WTC11 (cell line): Measurements from ENCODE around the gene DDO. TPM values are rescaled to one million over a fixed set of nuclear protein-coding genes. Genes with fewer than 3 reads are reported as not detected.

Experiments used
- ATAC-seq: fragments of 200-7000 bp; cut with Tn5 transposase; 2 replicates; pipeline ENCODE4 v1.10.0; 2021; ENCODE audit warnings: mild to moderate bottlenecking, moderate library complexity
- CTCF ChIA-PET: fragments of 300-600 bp; sonication (Branson Sonifier 250); formaldehyde crosslinking; loops from one replicate; lab custom pipeline; 2021; ENCODE audit warnings: antibody characterized with exemption; lab: Charles Lee
- POLR2A ChIA-PET: fragments of 350-600 bp; sonication (Branson Sonifier 250); formaldehyde crosslinking; loops from one replicate; lab custom pipeline; 2021; ENCODE audit warnings: antibody characterized with exemption; lab: Charles Lee
- DNase-seq: peaks from one replicate; pipeline ENCODE4 v3.0.0; 2021; ENCODE audit warnings: low spot score
- H3K27ac Mint-ChIP-seq: 2 replicates; pipeline ENCODE4 v1.8.0; 2021; ENCODE audit warnings: mixed read lengths
- H3K27me3 Mint-ChIP-seq: 2 replicates; pipeline ENCODE4 v1.8.0; 2021; ENCODE audit warnings: low read depth, mild to moderate bottlenecking, moderate library complexity, mixed read lengths
- H3K36me3 Mint-ChIP-seq: 2 replicates; pipeline ENCODE4 v1.8.0; 2021; ENCODE audit warnings: mixed read lengths
- H3K4me1 Mint-ChIP-seq: 2 replicates; pipeline ENCODE4 v1.8.0; 2022; ENCODE audit warnings: mixed read lengths
- H3K4me3 Mint-ChIP-seq: 2 replicates; pipeline ENCODE4 v1.8.0; 2021; ENCODE audit warnings: mild to moderate bottlenecking, moderate library complexity, mixed read lengths
- H3K9me3 Mint-ChIP-seq: 2 replicates; pipeline ENCODE4 v1.8.0; 2021; ENCODE audit warnings: mixed read lengths
- CBFB ChIP-seq: sonication (generic); formaldehyde crosslinking; IDR thresholded peaks from 2 replicates; pipeline ENCODE4 v1.8.1; 2022; ENCODE audit warnings: mild to moderate bottlenecking, low read depth, missing genetic modification reagents
- CDX4 ChIP-seq: fragments of 250-450 bp; sonication (Bioruptor Pico); IDR thresholded peaks from 2 replicates; pipeline ENCODE4 v1.9.0; 2021; ENCODE audit warnings: moderate library complexity, mild to moderate bottlenecking, inconsistent platforms, borderline replicate concordance
- ELF4 ChIP-seq: sonication (generic); formaldehyde crosslinking; IDR thresholded peaks from 2 replicates; pipeline ENCODE4 v1.8.1; 2022; ENCODE audit warnings: low read depth, mild to moderate bottlenecking, moderate library complexity, missing genetic modification reagents
- EMX1 ChIP-seq: fragments of 250-450 bp; sonication (Bioruptor Pico); IDR thresholded peaks from 2 replicates; pipeline ENCODE4 v1.8.0; 2021; ENCODE audit warnings: mild to moderate bottlenecking
- ERG ChIP-seq: fragments of 250-450 bp; sonication (Bioruptor Pico); IDR thresholded peaks from 2 replicates; pipeline ENCODE4 v1.8.0; 2021; ENCODE audit warnings: mild to moderate bottlenecking
- ETV6 ChIP-seq: sonication (generic); formaldehyde crosslinking; IDR thresholded peaks from 2 replicates; pipeline ENCODE4 v1.8.1; 2022; ENCODE audit warnings: mild to moderate bottlenecking, missing genetic modification reagents
- FOXP4 ChIP-seq: sonication (generic); formaldehyde crosslinking; IDR thresholded peaks from 2 replicates; pipeline ENCODE4 v1.8.0; 2022; ENCODE audit warnings: mild to moderate bottlenecking, missing genetic modification reagents
- GRHL2 ChIP-seq: fragments of 250-450 bp; sonication (Bioruptor Pico); IDR thresholded peaks from 2 replicates; pipeline ENCODE4 v1.8.0; 2022; ENCODE audit warnings: mild to moderate bottlenecking, moderate library complexity; ENCODE audit not compliant: insufficient replicate concordance, severe bottlenecking
- NFATC4 ChIP-seq: fragments of 250-450 bp; sonication (Bioruptor Pico); IDR thresholded peaks from 2 replicates; pipeline ENCODE4 v1.9.0; 2021; ENCODE audit warnings: mild to moderate bottlenecking
- NR1H2 ChIP-seq: sonication (generic); formaldehyde crosslinking; IDR thresholded peaks from 2 replicates; pipeline ENCODE4 v1.9.0; 2021; ENCODE audit warnings: mild to moderate bottlenecking, moderate library complexity, missing genetic modification reagents
- PRDM15 ChIP-seq: sonication (generic); formaldehyde crosslinking; IDR thresholded peaks from 2 replicates; pipeline ENCODE4 v1.8.0; 2022; ENCODE audit warnings: missing genetic modification reagents
- PRRX2 ChIP-seq: fragments of 250-450 bp; sonication (Bioruptor Pico); IDR thresholded peaks from 2 replicates; pipeline ENCODE4 v1.8.0; 2021; ENCODE audit warnings: mild to moderate bottlenecking
- RORB ChIP-seq: fragments of 250-450 bp; sonication (Bioruptor Pico); IDR thresholded peaks from 2 replicates; pipeline ENCODE4 v1.9.0; 2021; ENCODE audit warnings: mild to moderate bottlenecking
- SMAD3 ChIP-seq: sonication (generic); formaldehyde crosslinking; IDR thresholded peaks from 2 replicates; pipeline ENCODE4 v1.8.0; 2022; ENCODE audit warnings: missing genetic modification reagents, mild to moderate bottlenecking, borderline replicate concordance
- STAT6 ChIP-seq: sonication (generic); formaldehyde crosslinking; conservative IDR thresholded peaks from 2 replicates; pipeline ENCODE4 v1.8.1; 2023; ENCODE audit warnings: mild to moderate bottlenecking, low read depth, missing genetic modification reagents, moderate library complexity
- TEAD4 ChIP-seq: sonication (generic); formaldehyde crosslinking; IDR thresholded peaks from 2 replicates; pipeline ENCODE4 v1.8.0; 2022; ENCODE audit warnings: mild to moderate bottlenecking, missing genetic modification reagents
- ZNF232 ChIP-seq: sonication (generic); formaldehyde crosslinking; IDR thresholded peaks from 2 replicates; pipeline ENCODE4 v1.8.0; 2022; ENCODE audit warnings: mild to moderate bottlenecking, missing genetic modification reagents
- ZNF281 ChIP-seq: sonication (generic); formaldehyde crosslinking; IDR thresholded peaks from 2 replicates; pipeline ENCODE4 v1.8.0; 2023; ENCODE audit warnings: mild to moderate bottlenecking, missing genetic modification reagents
- ZNF317 ChIP-seq: sonication (generic); formaldehyde crosslinking; IDR thresholded peaks from 2 replicates; pipeline ENCODE4 v1.8.1; 2023; ENCODE audit warnings: low read depth, mild to moderate bottlenecking, moderate library complexity, missing genetic modification reagents, borderline replicate concordance
- ZNF512 ChIP-seq: sonication (generic); formaldehyde crosslinking; IDR thresholded peaks from 2 replicates; pipeline ENCODE4 v1.8.1; 2022; ENCODE audit warnings: missing genetic modification reagents, borderline replicate concordance
- total RNA-seq: library from RNA; stranded (reverse); gene quantifications from 3 replicates; pipeline ENCODE4 v1.2.3, GENCODE V29; 2021

The DDO gene
- total RNA-seq, 1 experiment from 2014 or later, result not detected

- TF ChIP-seq NR1H2 (CRISPR knock-in tag) (no peak), PRDM15 (no peak), ERG (CRISPR knock-in tag) (no peak), STAT6 (CRISPR knock-in tag) (no peak), ZNF281 (CRISPR knock-in tag) (no peak), CDX4 (CRISPR knock-in tag) (no peak), ZNF232 (CRISPR knock-in tag) (no peak), ETV6 (CRISPR knock-in tag) (no peak), ZNF317 (CRISPR knock-in tag) (no peak), GRHL2 (no peak), EMX1 (CRISPR knock-in tag) (no peak), ZNF512 (CRISPR knock-in tag) (no peak), PRRX2 (CRISPR knock-in tag) (no peak), SMAD3 (CRISPR knock-in tag) (no peak), ELF4 (CRISPR knock-in tag) (no peak), FOXP4 (CRISPR knock-in tag) (no peak), RORB (CRISPR knock-in tag) (no peak), CBFB (CRISPR knock-in tag) (no peak), TEAD4 (CRISPR knock-in tag) (no peak), NFATC4 (CRISPR knock-in tag) (no peak)
- TF ChIP-seq, all 79 proteins: peak for 0
- Mint-ChIP-seq H3K27me3 (no peaks in the 10 kb centered on the region), H3K4me3 (no peak overlapping the region), H3K36me3 (no peaks in the 10 kb centered on the region), H3K4me1 (peaks cover 26% of the 10 kb centered on the region), H3K9me3 (no peaks in the 10 kb centered on the region), H3K27ac (no peak overlapping the region)
- DNase-seq (no peak), ATAC-seq (no peak)
- POLR2A ChIA-PET, result interaction anchor here (0.6 kb wide), 1 partner anchor 22 kb away, joined by 3 read pairs; no protein-coding TSS in a partner anchor
- CTCF ChIA-PET, result no interaction called here
Observed at GRCh38 chr6:110348961-110349690, 66.2 kb downstream of the DDO start.
